Measurements from ENCODE around the gene MSLN. TPM values are rescaled to one million over a fixed set of nuclear protein-coding genes. Genes with fewer than 3 reads are reported as not detected.

The MSLN gene
- total and polyA plus RNA-seq, 8 donors, result 0.92 to 83.7 (median 5.2) TPM; not detected in 1

- H3K4me1 ChIP-seq, result peaks cover 0 to 7% (median under 1%) of the 10 kb centered on the region in 4 donors
- 84 to 91% (median 87%) methylated on average over 16 to 38 of the region's 38 CpGs for WGBS, 5 donors
- intact Hi-C loops (cut with DNase I; ENCODE audit: low total_unique reads), result no loop called here
- no peaks in the 10 kb centered on the region for H3K9me3 ChIP-seq
- no peak for DNase-seq
- no peak overlapping the region for H3K4me3 ChIP-seq
- no peaks in the 10 kb centered on the region for H3K36me3 ChIP-seq
- H3K27me3 ChIP-seq, result peaks cover 0 to 78% (median 8%) of the 10 kb centered on the region in 3 donors
- TF ChIP-seq POLR2A (IDR thresholded peaks at IDR 0.05) (no peak), POLR2AphosphoS5 (IDR thresholded peaks at IDR 0.05) (no peak), EP300 (IDR thresholded peaks at IDR 0.05) (no peak), CTCF (IDR thresholded peaks at IDR 0.05) (no peak)
- no peak overlapping the region for H3K27ac ChIP-seq
Observed at GRCh38 chr16:764848-765487, 4.4 kb downstream of the MSLN start.

- DNase-seq, result no peak
- peaks cover 0 to 2% (median 0%) of the 10 kb centered on the region in 4 donors for H3K4me1 ChIP-seq
- no peak overlapping the region for H3K4me3 ChIP-seq
- WGBS, 5 donors, result 84 to 93% (median 92%) methylated on average over 19 to 29 of the region's 29 CpGs
- intact Hi-C loops (cut with DNase I; ENCODE audit: low total_unique reads), result no loop called here
- no peak overlapping the region for H3K27ac ChIP-seq
- no peaks in the 10 kb centered on the region for H3K9me3 ChIP-seq
- no peaks in the 10 kb centered on the region for H3K36me3 ChIP-seq
- TF ChIP-seq POLR2A (IDR thresholded peaks at IDR 0.05) (no peak), CTCF (IDR thresholded peaks at IDR 0.05) (no peak), POLR2AphosphoS5 (IDR thresholded peaks at IDR 0.05) (no peak), EP300 (IDR thresholded peaks at IDR 0.05) (no peak)
- H3K27me3 ChIP-seq, result peaks cover 0 to 78% (median 6%) of the 10 kb centered on the region in 3 donors
Observed at GRCh38 chr16:765488-765865, 4.9 kb downstream of the MSLN start.

GRCh38 chr16:766008-766819 is 5.7 kb downstream of the MSLN start:
- no peaks in the 10 kb centered on the region for H3K4me1 ChIP-seq
- no peak overlapping the region for H3K4me3 ChIP-seq
- DNase-seq, result no peak
- H3K9me3 ChIP-seq, result no peaks in the 10 kb centered on the region
- 76 to 88% (median 85%) methylated on average over 7 to 29 of the region's 29 CpGs for WGBS, 5 donors
- no peaks in the 10 kb centered on the region for H3K36me3 ChIP-seq
- peaks cover 0 to 78% (median 3%) of the 10 kb centered on the region in 3 donors for H3K27me3 ChIP-seq
- intact Hi-C loops (cut with DNase I; ENCODE audit: low total_unique reads), result no loop called here
- TF ChIP-seq POLR2A (IDR thresholded peaks at IDR 0.05), result no peak
- no peak for TF ChIP-seq POLR2AphosphoS5 (IDR thresholded peaks at IDR 0.05)
- no peak for TF ChIP-seq CTCF (IDR thresholded peaks at IDR 0.05)
- no peak for TF ChIP-seq EP300 (IDR thresholded peaks at IDR 0.05)
- no peak overlapping the region for H3K27ac ChIP-seq

GRCh38 chr16:766820-767640 is 6.5 kb downstream of the MSLN start:
- 69 to 91% (median 72%) methylated on average over 16 to 38 of the region's 48 CpGs for WGBS, 5 donors

More at GRCh38 chr16:766820-767640, 6.5 kb downstream of the MSLN start:
- H3K27me3 ChIP-seq, result peaks cover 0 to 77% (median 3%) of the 10 kb centered on the region in 3 donors
- no peak for DNase-seq
- no peaks in the 10 kb centered on the region for H3K4me1 ChIP-seq
- no peaks in the 10 kb centered on the region for H3K36me3 ChIP-seq
- no peak overlapping the region for H3K27ac ChIP-seq
- TF ChIP-seq POLR2A (IDR thresholded peaks at IDR 0.05), result no peak
- TF ChIP-seq POLR2AphosphoS5 (IDR thresholded peaks at IDR 0.05), result no peak
- no peak for TF ChIP-seq EP300 (IDR thresholded peaks at IDR 0.05)
- no peak for TF ChIP-seq CTCF (IDR thresholded peaks at IDR 0.05)
- intact Hi-C loops (cut with DNase I; ENCODE audit: low total_unique reads), result no loop called here
- no peak overlapping the region for H3K4me3 ChIP-seq
- H3K9me3 ChIP-seq, result no peaks in the 10 kb centered on the region
